Progenitor cell of endocrine pancreas (in vitro differentiated cells): Measurements from ENCODE around the gene DDX56. TPM values are rescaled to one million over a fixed set of nuclear protein-coding genes. Genes with fewer than 3 reads are reported as not detected.

Experiments used
- DNase-seq: peaks from one replicate; pipeline ENCODE4 v3.0.0; 2021; ENCODE audit warnings: low spot score; ENCODE audit not compliant: unreplicated experiment
- H3K27ac Mint-ChIP-seq: 2 replicates; pipeline ENCODE4 v1.8.0; 2021; ENCODE audit warnings: mild to moderate bottlenecking, moderate library complexity, mixed read lengths
- H3K27me3 Mint-ChIP-seq: 2 replicates; pipeline ENCODE4 v1.8.0; 2021; ENCODE audit warnings: mixed read lengths
- H3K36me3 Mint-ChIP-seq: 2 replicates; pipeline ENCODE4 v1.8.0; 2022; ENCODE audit warnings: mixed read lengths; ENCODE audit not compliant: insufficient read depth
- H3K4me1 Mint-ChIP-seq: 2 replicates; pipeline ENCODE4 v1.8.0; 2021; ENCODE audit warnings: low read depth, mixed read lengths
- H3K4me3 Mint-ChIP-seq: 2 replicates; pipeline ENCODE4 v1.8.0; 2021; ENCODE audit warnings: low read depth, mild to moderate bottlenecking, moderate library complexity, mixed read lengths
- H3K9me3 Mint-ChIP-seq: 2 replicates; pipeline ENCODE4 v1.8.0; 2021; ENCODE audit warnings: low read depth, mixed read lengths
- CTCF ChIP-seq: fragments of 200-600 bp; sonication (generic); IDR thresholded peaks from one replicate; pipeline ENCODE4 v1.5.0; 2021; ENCODE audit warnings: antibody characterized with exemption, mild to moderate bottlenecking; ENCODE audit not compliant: unreplicated experiment
- total RNA-seq: library from RNA; stranded (reverse); gene quantifications from 2 replicates; pipeline ENCODE4 v1.2.1, GENCODE V29; 2021

Gene DDX56
- total RNA-seq, 1 donor from 2014 or later: 111 TPM

GRCh38 chr7:44618753-44619152 lies 45.0 kb upstream of the DDX56 start:
- no peak for DNase-seq
- Mint-ChIP-seq H3K27me3 (no peaks in the 10 kb centered on the region), H3K27ac (peak overlapping the region; percentile 67), H3K4me1 (peaks cover 32% of the 10 kb centered on the region), H3K4me3 (no peak overlapping the region), H3K9me3 (no peaks in the 10 kb centered on the region), H3K36me3 (peaks cover 4% of the 10 kb centered on the region)
- no peak for TF ChIP-seq CTCF

- no peak for DNase-seq
- H3K27ac Mint-ChIP-seq: peak overlapping the region; percentile 67
- TF ChIP-seq CTCF: no peak
- no peaks in the 10 kb centered on the region for H3K9me3 Mint-ChIP-seq
- no peaks in the 10 kb centered on the region for H3K27me3 Mint-ChIP-seq
- peaks cover 4% of the 10 kb centered on the region for H3K36me3 Mint-ChIP-seq
- peaks cover 32% of the 10 kb centered on the region for H3K4me1 Mint-ChIP-seq
- no peak overlapping the region for H3K4me3 Mint-ChIP-seq
These were observed 44.3 kb upstream of the DDX56 start for GRCh38 chr7:44618045-44618444.

- Mint-ChIP-seq H3K9me3 (no peaks in the 10 kb centered on the region), H3K36me3 (peaks cover 4% of the 10 kb centered on the region), H3K4me1 (peaks cover 29% of the 10 kb centered on the region), H3K4me3 (no peak overlapping the region), H3K27me3 (no peaks in the 10 kb centered on the region), H3K27ac (no peak overlapping the region)
- TF ChIP-seq CTCF: no peak
- DNase-seq: no peak
These were observed 43.6 kb upstream of the DDX56 start for GRCh38 chr7:44617225-44617890.

- no peak overlapping the region for H3K27ac Mint-ChIP-seq
- no peak for DNase-seq
- TF ChIP-seq CTCF: no peak
- H3K9me3 Mint-ChIP-seq: no peaks in the 10 kb centered on the region
- peaks cover 4% of the 10 kb centered on the region for H3K36me3 Mint-ChIP-seq
- H3K4me1 Mint-ChIP-seq: peaks cover 27% of the 10 kb centered on the region
- no peaks in the 10 kb centered on the region for H3K27me3 Mint-ChIP-seq
- H3K4me3 Mint-ChIP-seq: no peak overlapping the region
These were observed 42.8 kb upstream of the DDX56 start for GRCh38 chr7:44616545-44616944.

- no peak for DNase-seq
- Mint-ChIP-seq H3K9me3 (no peaks in the 10 kb centered on the region), H3K27me3 (no peaks in the 10 kb centered on the region), H3K4me1 (peaks cover 22% of the 10 kb centered on the region), H3K36me3 (peaks cover 4% of the 10 kb centered on the region), H3K27ac (no peak overlapping the region), H3K4me3 (no peak overlapping the region)
- no peak for TF ChIP-seq CTCF
These were observed 42.1 kb upstream of the DDX56 start for GRCh38 chr7:44615793-44616192.
